ENCODE data around the gene RELA.

The RELA gene

DNA sequence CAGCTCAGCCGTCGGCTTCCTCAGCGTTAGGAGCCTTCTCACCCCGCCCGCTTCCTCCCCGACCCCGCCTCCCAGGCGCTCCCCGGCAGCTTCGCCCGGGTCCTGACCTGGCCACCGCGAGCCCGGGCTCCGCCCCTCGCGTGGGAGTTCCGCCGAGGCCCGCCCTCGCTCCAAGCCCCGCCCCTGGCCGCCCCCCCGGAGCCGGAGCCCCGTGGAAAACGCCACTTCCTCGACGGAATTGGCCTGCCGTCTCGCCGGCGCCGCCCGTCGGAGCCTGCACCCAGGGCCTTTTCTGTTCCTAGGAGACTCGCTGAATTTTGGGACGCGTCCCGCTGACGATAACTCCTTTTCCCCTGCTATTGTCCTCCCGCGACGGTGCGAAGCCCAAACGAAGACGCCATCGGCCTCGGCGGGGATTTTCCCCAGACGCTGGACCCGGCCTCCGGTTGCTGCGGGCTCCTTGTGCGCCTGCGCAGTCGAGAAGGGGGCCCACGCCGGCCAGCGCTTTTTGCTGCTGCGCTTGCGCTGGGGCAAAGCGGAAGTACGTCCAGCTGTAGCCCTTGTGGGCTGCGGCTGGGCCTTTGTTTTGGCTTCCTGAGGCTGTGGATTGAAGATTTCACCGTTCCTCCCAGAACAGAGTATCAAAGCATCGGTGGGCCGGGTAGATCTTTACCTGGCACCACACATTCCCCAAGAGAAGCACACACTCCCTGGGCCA is 10.0 kb downstream of the RELA start (continued):
- TF ChIP-seq ZNF174 (tag by site-specific recombination; IDR thresholded peaks at IDR 0.05): no peak

DNA sequence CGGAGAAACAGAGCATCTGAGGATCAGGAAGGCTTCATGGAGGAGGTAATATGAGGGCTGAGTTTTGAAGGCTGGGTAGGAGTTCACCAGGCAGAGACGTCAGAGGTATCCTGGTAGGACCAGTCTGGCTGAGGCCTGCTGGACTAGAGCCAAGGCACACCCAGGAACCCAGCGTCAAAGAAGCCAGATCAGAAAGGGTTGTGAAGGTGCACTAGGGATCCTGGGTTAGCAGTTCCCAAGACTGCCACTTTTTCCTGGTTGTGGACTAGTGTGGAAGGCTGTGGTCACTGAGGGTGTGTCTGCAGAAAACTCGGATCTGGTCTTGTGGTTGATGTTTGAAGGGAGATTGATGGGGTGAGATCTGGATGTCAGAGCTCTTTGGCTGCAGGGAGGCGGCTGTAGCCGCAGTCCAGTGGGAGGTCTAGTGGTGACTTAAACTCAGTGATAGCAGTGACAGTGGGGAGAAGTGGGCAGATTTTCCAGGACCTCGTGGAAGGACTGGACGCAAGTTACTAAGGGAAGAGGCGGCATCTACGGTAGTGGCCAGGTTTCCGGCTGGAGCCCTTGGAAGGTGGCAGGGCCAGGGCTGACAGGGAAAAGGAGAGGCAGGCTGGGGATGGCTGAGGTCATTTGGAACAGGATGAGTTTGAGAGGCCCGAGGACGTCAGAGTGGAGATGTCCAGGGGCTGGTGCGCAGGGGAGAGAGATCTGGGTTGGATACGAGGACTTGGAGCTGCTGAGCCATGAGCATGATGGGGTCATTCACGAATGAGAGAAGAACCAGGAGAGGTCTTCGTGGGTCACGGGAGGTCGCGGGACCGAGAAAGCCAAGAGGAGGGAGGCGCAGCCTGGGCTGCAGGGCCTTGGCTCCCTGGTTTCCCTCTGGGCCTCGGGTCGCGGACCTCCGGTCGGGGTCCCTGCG is 10.9 kb downstream of the RELA start:
- Histone ChIP-seq H3K27ac (ENCODE audit: extremely low read depth, low read depth, low read length) (peak overlapping the region; percentile 54; the same call in 1 of the 2 replicates), H3K9me3 (ENCODE audit: control insufficient read depth, insufficient read depth, low read depth, low read length) (no peaks in the 10 kb centered on the region)
- CTCF ChIA-PET: interaction anchor here (0.6 to 1.3 kb wide), 3 partner anchors 26 to 393 kb away, joined by 3 to 4 read pairs (median 3); no protein-coding TSS in a partner anchor
- TF ChIP-seq PRDM10 (tag by site-specific recombination; IDR thresholded peaks at IDR 0.05) (no peak), ZNF610 (tag by site-specific recombination; IDR thresholded peaks at IDR 0.05; ENCODE audit: borderline replicate concordance) (no peak), BCL11B (tag by site-specific recombination; IDR thresholded peaks at IDR 0.05; ENCODE audit: low read depth) (0 out of 2 replicates have a peak, but pooled peaks have one; percentile 37), WT1 (tag by site-specific recombination; IDR thresholded peaks at IDR 0.05) (no peak), ZXDB (tag by site-specific recombination; IDR thresholded peaks at IDR 0.05) (no peak), IKZF3 (tag by site-specific recombination; IDR thresholded peaks at IDR 0.05) (no peak), PRDM6 (tag by site-specific recombination; IDR thresholded peaks at IDR 0.05) (no peak), ZNF248 (tag by site-specific recombination; IDR thresholded peaks at IDR 0.05) (no peak), EGR2 (tag by site-specific recombination; IDR thresholded peaks at IDR 0.05; ENCODE audit: low read depth) (no peak), ZNF394 (tag by site-specific recombination; IDR thresholded peaks at IDR 0.05; ENCODE audit: borderline replicate concordance) (no peak), TCF7L2 (IDR thresholded peaks at IDR 0.05; ENCODE audit: borderline replicate concordance, low read depth, low read length) (no peak), ZNF596 (tag by site-specific recombination; IDR thresholded peaks at IDR 0.05) (no peak), ZNF24 (tag by site-specific recombination; IDR thresholded peaks at IDR 0.05) (no peak), ZNF501 (tag by site-specific recombination; IDR thresholded peaks at IDR 0.05) (no peak), SP2 (tag by site-specific recombination; IDR thresholded peaks at IDR 0.05) (no peak), ZBTB48 (tag by site-specific recombination; IDR thresholded peaks at IDR 0.05) (0 out of 2 replicates have a peak, but pooled peaks have one; percentile 21)
- TF ChIP-seq, protein P1, sequence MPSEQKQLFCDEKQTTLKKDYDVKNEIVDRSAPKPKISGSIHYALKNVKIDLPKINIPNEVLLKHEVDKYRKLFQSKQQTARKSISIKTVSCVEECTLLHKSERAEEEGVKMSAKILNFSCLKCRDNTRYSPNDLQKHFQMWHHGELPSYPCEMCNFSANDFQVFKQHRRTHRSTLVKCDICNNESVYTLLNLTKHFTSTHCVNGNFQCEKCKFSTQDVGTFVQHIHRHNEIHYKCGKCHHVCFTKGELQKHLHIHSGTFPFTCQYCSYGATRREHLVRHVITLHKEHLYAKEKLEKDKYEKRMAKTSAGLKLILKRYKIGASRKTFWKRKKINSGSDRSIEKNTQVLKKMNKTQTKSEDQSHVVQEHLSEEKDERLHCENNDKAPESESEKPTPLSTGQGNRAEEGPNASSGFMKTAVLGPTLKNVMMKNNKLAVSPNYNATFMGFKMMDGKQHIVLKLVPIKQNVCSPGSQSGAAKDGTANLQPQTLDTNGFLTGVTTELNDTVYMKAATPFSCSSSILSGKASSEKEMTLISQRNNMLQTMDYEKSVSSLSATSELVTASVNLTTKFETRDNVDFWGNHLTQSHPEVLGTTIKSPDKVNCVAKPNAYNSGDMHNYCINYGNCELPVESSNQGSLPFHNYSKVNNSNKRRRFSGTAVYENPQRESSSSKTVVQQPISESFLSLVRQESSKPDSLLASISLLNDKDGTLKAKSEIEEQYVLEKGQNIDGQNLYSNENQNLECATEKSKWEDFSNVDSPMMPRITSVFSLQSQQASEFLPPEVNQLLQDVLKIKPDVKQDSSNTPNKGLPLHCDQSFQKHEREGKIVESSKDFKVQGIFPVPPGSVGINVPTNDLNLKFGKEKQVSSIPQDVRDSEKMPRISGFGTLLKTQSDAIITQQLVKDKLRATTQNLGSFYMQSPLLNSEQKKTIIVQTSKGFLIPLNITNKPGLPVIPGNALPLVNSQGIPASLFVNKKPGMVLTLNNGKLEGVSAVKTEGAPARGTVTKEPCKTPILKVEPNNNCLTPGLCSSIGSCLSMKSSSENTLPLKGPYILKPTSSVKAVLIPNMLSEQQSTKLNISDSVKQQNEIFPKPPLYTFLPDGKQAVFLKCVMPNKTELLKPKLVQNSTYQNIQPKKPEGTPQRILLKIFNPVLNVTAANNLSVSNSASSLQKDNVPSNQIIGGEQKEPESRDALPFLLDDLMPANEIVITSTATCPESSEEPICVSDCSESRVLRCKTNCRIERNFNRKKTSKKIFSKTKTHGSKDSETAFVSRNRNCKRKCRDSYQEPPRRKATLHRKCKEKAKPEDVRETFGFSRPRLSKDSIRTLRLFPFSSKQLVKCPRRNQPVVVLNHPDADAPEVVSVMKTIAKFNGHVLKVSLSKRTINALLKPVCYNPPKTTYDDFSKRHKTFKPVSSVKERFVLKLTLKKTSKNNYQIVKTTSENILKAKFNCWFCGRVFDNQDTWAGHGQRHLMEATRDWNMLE (tag by site-specific recombination; conservative IDR thresholded peaks at IDR 0.05; ENCODE audit: low read depth): no peak
- TF ChIP-seq, protein P2, sequence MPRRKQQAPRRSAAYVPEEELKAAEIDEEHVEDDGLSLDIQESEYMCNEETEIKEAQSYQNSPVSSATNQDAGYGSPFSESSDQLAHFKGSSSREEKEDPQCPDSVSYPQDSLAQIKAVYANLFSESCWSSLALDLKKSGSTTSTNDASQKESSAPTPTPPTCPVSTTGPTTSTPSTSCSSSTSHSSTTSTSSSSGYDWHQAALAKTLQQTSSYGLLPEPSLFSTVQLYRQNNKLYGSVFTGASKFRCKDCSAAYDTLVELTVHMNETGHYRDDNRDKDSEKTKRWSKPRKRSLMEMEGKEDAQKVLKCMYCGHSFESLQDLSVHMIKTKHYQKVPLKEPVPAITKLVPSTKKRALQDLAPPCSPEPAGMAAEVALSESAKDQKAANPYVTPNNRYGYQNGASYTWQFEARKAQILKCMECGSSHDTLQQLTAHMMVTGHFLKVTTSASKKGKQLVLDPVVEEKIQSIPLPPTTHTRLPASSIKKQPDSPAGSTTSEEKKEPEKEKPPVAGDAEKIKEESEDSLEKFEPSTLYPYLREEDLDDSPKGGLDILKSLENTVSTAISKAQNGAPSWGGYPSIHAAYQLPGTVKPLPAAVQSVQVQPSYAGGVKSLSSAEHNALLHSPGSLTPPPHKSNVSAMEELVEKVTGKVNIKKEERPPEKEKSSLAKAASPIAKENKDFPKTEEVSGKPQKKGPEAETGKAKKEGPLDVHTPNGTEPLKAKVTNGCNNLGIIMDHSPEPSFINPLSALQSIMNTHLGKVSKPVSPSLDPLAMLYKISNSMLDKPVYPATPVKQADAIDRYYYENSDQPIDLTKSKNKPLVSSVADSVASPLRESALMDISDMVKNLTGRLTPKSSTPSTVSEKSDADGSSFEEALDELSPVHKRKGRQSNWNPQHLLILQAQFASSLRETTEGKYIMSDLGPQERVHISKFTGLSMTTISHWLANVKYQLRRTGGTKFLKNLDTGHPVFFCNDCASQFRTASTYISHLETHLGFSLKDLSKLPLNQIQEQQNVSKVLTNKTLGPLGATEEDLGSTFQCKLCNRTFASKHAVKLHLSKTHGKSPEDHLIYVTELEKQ (tag by site-specific recombination; IDR thresholded peaks at IDR 0.05; ENCODE audit: borderline replicate concordance): no peak

More for the DNA sequence above, 10.9 kb downstream of the RELA start:
- POLR2A ChIA-PET: interaction anchor here (1.1 to 6.5 kb wide), 6 partner anchors 9 to 61 kb away, joined by 4 to 50 read pairs (median 9); partner anchors contain the start of genes KAT5, MAP3K11, PCNX3 and RELA
- Histone ChIP-seq H3K4me3 (ENCODE audit: low read depth, low read length) (peak overlapping the region; percentile 28), H3K4me1 (ENCODE audit: control insufficient read depth, insufficient read depth, low read length) (peaks cover 8% of the 10 kb centered on the region), H3K36me3 (ENCODE audit: control insufficient read depth in 2 of 2, insufficient read depth in 1 of 2, low read length in 2 of 2) (peaks cover 0 to 59% of the 10 kb centered on the region in 2 experiments; a peak in 2 of 3 replicates)

Measured in HEK293 (cell line).